Panc1 (cell line): Measurements from ENCODE around the gene SPINK1. TPM values are rescaled to one million over a fixed set of nuclear protein-coding genes. Genes with fewer than 3 reads are reported as not detected.
"Not testable (repeated sequence)": the region's sequence is repeated elsewhere in the genome, so short reads cannot be mapped to it uniquely, and the experiment has no call there.

ENCODE experiments used
- ATAC-seq: fragments of 200-7000 bp; cut with Tn5 transposase; 2 replicates; pipeline ENCODE4 v1.9.1; 2020; ENCODE audit warnings: mild to moderate bottlenecking, moderate library complexity
- BruUV-seq: library from RNA; stranded (reverse); fragments of 400-500 nt; replicated peaks from 2 replicates; lab custom pipeline; 2021; lab: Mats Ljungman, UMichigan
- CTCF ChIA-PET: fragments of 300-600 bp; sonication (Branson Sonifier 250); formaldehyde crosslinking; loops from one replicate; lab custom pipeline; 2022; ENCODE audit warnings: antibody characterized with exemption; lab: Charles Lee
- POLR2A ChIA-PET: fragments of 300-600 bp; sonication (Branson Sonifier 250); formaldehyde crosslinking; loops from one replicate; lab custom pipeline; 2022; ENCODE audit warnings: antibody characterized with exemption; lab: Charles Lee
- DNase-seq: peaks from one replicate; pipeline ENCODE4 v3.0.0-alpha.2; 2010; ENCODE audit warnings: low read depth, low spot score
- H3K27ac ChIP-seq: 2 replicates; pipeline ENCODE4 v1.5.1; 2011; ENCODE audit warnings: mild to moderate bottlenecking, low read length, inconsistent platforms
- H3K27me3 ChIP-seq: fragments of 200-500 bp; sonication (Bioruptor generic); 2 replicates; pipeline ENCODE4 v1.6.0; 2014; ENCODE audit warnings: low read length, inconsistent platforms; ENCODE audit not compliant: control insufficient read depth, insufficient read depth
- H3K36me3 ChIP-seq: fragments of 200-500 bp; sonication (Bioruptor generic); 2 replicates; pipeline ENCODE4 v1.5.1; 2014; ENCODE audit warnings: inconsistent platforms, mild to moderate bottlenecking, low read length, moderate library complexity; ENCODE audit not compliant: control insufficient read depth, insufficient read depth
- H3K4me1 ChIP-seq: 2 replicates; pipeline ENCODE4 v1.5.1; 2011; ENCODE audit warnings: inconsistent platforms, mild to moderate bottlenecking, low read length, moderate library complexity; ENCODE audit not compliant: control insufficient read depth, insufficient read depth
- H3K4me3 ChIP-seq, 2 experiments: 2 replicates each; pipeline ENCODE4 v1.5.1; 2011 to 2012; ENCODE audit warnings: low read depth in 2 of 2, low read length in 2 of 2, mild to moderate bottlenecking in 2 of 2, inconsistent platforms in 1 of 2, moderate library complexity in 1 of 2
- H3K9me3 ChIP-seq: fragments of 200-500 bp; sonication (Bioruptor generic); 2 replicates; pipeline ENCODE4 v1.5.1; 2014; ENCODE audit warnings: low read depth, mild to moderate bottlenecking, inconsistent platforms, low read length, moderate library complexity; ENCODE audit not compliant: control insufficient read depth, insufficient read depth
- POLR2AphosphoS5 ChIP-seq: IDR thresholded peaks from 2 replicates; pipeline ENCODE4 v1.6.1; 2012; ENCODE audit warnings: mild to moderate bottlenecking, low read depth, low read length, moderate library complexity
- SIN3A ChIP-seq: IDR thresholded peaks from 2 replicates; pipeline ENCODE4 v1.6.1; 2012; ENCODE audit warnings: low read depth, mild to moderate bottlenecking, low read length, moderate library complexity, borderline replicate concordance; ENCODE audit not compliant: insufficient read depth
- TCF7L2 ChIP-seq: IDR thresholded peaks from 2 replicates; pipeline ENCODE4 v1.6.1; 2011; ENCODE audit warnings: mild to moderate bottlenecking, low read depth, low read length, inconsistent platforms
- in situ Hi-C: cut with HindIII; loops from 2 replicates; pipeline ENCODE4 v1.10.0; 2016; ENCODE audit warnings: low sequenced_read_pairs, low pct_unique_long_range_greater_than_20kb
- intact Hi-C: fragments of 100-400 bp; cut with micrococcal nuclease; formaldehyde crosslinking; loops from one replicate; pipeline ENCODE4 v1.10.0; 2022; ENCODE audit not compliant: unreplicated experiment
- total RNA-seq: library from RNA; stranded (reverse); gene quantifications from one replicate; pipeline ENCODE4 v1.2.1, GENCODE V29; 2021; ENCODE audit not compliant: unreplicated experiment
- TF ChIP-seq, protein P1 (sequence below): fragments of 450-650 bp; IDR thresholded peaks from 2 replicates; pipeline ENCODE4 v1.5.1; 2017; ENCODE audit warnings: mild to moderate bottlenecking
- TF ChIP-seq, protein P2 (sequence below), 2 experiments: IDR thresholded peaks; 2 replicates each; pipeline ENCODE4 v1.6.1; 2011 to 2012; ENCODE audit warnings: low read depth in 2 of 2, control low read depth in 1 of 2, low read length in 1 of 2, mild to moderate bottlenecking in 1 of 2, moderate library complexity in 1 of 2; ENCODE audit not compliant: insufficient read depth in 1 of 2

SPINK1 gene
- total RNA-seq, 1 experiment from 2014 or later, result 3.0 TPM

DNA sequence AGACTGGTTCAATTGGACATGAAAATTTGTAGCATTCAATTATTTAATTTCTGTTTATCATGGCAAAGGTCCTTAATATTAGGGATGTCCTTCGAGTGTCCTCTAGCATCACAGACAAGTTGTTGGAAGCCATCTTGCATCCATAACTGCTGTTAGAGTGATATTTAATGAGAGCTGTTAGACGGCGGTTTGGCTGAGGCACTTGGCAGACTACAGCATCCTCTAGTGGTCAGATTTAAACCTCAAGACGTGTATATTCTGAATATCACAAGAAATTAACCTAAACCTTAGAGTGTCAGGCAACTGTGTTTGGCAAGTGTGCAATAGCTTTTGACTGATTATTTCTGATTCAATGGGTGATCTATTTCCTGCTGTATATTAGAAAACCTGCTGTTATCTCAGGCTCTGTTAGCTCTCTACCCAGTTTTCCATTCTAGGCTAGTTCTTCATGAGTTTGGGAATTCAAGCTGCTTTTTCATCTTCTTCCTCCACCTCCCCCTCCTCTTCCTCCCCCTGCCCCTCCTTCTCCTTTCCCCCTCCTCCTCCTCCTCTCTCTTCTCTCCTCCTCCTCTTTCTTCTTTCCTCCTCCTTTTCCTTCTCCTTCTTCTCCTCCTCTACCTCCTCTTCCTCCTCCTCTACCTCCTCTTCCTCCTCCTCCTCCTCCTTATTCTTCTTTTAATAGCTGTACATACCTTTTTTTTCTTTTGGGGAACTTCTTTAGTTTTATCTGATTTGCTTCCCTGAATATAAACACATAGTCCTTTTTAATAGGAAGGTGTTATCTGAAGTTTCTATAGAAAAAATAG, 8.6 kb downstream of the SPINK1 start:
- CTCF ChIA-PET, result interaction anchor here (0.6 to 1.3 kb wide), 6 partner anchors 111 to 1094 kb away, joined by 3 to 12 read pairs (median 6); no protein-coding TSS in a partner anchor
- in situ Hi-C loops (no loop called here), intact Hi-C loops (loop anchor here (1.0 kb wide), 1 partner anchor 195 kb away; no protein-coding TSS in a partner anchor)
- Histone ChIP-seq H3K9me3 (no peaks in the 10 kb centered on the region), H3K36me3 (no peaks in the 10 kb centered on the region), H3K27me3 (no peaks in the 10 kb centered on the region), H3K27ac (no peak overlapping the region), H3K4me1 (no peaks in the 10 kb centered on the region), H3K4me3 (no peak overlapping the region)
- TF ChIP-seq, protein P1, sequence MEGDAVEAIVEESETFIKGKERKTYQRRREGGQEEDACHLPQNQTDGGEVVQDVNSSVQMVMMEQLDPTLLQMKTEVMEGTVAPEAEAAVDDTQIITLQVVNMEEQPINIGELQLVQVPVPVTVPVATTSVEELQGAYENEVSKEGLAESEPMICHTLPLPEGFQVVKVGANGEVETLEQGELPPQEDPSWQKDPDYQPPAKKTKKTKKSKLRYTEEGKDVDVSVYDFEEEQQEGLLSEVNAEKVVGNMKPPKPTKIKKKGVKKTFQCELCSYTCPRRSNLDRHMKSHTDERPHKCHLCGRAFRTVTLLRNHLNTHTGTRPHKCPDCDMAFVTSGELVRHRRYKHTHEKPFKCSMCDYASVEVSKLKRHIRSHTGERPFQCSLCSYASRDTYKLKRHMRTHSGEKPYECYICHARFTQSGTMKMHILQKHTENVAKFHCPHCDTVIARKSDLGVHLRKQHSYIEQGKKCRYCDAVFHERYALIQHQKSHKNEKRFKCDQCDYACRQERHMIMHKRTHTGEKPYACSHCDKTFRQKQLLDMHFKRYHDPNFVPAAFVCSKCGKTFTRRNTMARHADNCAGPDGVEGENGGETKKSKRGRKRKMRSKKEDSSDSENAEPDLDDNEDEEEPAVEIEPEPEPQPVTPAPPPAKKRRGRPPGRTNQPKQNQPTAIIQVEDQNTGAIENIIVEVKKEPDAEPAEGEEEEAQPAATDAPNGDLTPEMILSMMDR, result peak; percentile 92
- TF ChIP-seq SIN3A, result no peak
- ATAC-seq, result peak; percentile 78
- no TSS peak for BruUV-seq
- peak; percentile 61 for DNase-seq
- POLR2A ChIA-PET, result interaction anchor here (0.7 kb wide), 1 partner anchor 155 kb away, joined by 3 read pairs; no protein-coding TSS in a partner anchor

DNA sequence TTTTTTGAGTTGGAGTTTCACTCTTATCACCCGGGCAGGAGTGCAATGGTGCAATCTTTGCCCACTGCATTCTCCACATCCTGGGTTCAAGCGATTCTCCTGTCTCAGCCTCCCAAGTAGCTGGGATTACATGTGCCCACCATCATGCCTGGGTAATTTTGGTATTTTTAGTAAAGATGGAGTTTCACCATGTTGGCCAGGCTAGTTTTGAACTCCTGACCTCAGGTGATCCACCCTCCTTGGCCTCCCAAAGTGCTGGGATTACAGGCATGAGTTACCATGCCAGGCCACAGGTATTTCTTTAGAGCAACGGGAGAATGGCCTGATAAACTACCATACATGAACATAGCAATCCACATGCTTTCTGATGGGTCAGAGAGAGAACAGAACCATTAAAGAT, 9.2 kb downstream of the SPINK1 start:
- H3K4me3 ChIP-seq, in situ Hi-C loops, DNase-seq, H3K27me3 ChIP-seq, BruUV-seq, H3K36me3 ChIP-seq, H3K9me3 ChIP-seq, POLR2A ChIA-PET, ATAC-seq, H3K4me1 ChIP-seq, H3K27ac ChIP-seq: not testable (repeated sequence)
- intact Hi-C loops, result loop anchor here (1.0 kb wide), 1 partner anchor 194 kb away; no protein-coding TSS in a partner anchor
- CTCF ChIA-PET, result interaction anchor here (1.3 kb wide), 1 partner anchor 195 kb away, joined by 12 read pairs; no protein-coding TSS in a partner anchor

DNA sequence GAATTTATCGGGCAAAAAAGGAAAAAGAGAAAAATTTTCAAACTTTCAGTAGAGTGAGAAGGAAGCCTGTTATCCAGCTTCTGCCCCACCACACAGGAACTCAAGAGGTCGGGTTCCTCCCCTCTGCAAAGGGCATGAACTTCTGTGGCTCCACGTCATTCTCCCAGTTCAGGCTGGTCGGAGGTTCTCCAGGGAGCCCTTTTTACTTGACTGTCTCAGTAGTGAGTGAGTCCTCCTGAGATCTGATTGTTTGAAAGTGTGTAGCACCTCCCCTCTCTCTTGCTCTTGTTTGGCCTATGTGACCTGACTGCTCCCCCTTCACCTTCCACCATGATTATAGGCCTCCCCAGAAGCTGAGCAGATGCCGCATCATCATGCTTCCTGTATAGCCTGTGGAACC, 9.7 kb downstream of the SPINK1 start:
- no peaks in the 10 kb centered on the region for H3K4me1 ChIP-seq
- no peak for ATAC-seq
- intact Hi-C loops, result loop anchor here (1.0 kb wide), 1 partner anchor 193 kb away; no protein-coding TSS in a partner anchor
- ChIA-PET CTCF (no interaction called here), POLR2A (no interaction called here)
- TF ChIP-seq TCF7L2 (no peak), POLR2AphosphoS5 (no peak), SIN3A (no peak)
- TF ChIP-seq, protein P1, result no peak
- TF ChIP-seq, protein P2, sequence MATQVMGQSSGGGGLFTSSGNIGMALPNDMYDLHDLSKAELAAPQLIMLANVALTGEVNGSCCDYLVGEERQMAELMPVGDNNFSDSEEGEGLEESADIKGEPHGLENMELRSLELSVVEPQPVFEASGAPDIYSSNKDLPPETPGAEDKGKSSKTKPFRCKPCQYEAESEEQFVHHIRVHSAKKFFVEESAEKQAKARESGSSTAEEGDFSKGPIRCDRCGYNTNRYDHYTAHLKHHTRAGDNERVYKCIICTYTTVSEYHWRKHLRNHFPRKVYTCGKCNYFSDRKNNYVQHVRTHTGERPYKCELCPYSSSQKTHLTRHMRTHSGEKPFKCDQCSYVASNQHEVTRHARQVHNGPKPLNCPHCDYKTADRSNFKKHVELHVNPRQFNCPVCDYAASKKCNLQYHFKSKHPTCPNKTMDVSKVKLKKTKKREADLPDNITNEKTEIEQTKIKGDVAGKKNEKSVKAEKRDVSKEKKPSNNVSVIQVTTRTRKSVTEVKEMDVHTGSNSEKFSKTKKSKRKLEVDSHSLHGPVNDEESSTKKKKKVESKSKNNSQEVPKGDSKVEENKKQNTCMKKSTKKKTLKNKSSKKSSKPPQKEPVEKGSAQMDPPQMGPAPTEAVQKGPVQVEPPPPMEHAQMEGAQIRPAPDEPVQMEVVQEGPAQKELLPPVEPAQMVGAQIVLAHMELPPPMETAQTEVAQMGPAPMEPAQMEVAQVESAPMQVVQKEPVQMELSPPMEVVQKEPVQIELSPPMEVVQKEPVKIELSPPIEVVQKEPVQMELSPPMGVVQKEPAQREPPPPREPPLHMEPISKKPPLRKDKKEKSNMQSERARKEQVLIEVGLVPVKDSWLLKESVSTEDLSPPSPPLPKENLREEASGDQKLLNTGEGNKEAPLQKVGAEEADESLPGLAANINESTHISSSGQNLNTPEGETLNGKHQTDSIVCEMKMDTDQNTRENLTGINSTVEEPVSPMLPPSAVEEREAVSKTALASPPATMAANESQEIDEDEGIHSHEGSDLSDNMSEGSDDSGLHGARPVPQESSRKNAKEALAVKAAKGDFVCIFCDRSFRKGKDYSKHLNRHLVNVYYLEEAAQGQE (IDR thresholded peaks at IDR 0.05; ENCODE audit: insufficient read depth in 1 of 2, low read depth in 2 of 2, low read length in 1 of 2), result no peak
- no peak overlapping the region for H3K27ac ChIP-seq
- DNase-seq, result no peak
- in situ Hi-C loops, result no loop called here
- H3K4me3 ChIP-seq, result no peak overlapping the region
- H3K9me3 ChIP-seq, result no peaks in the 10 kb centered on the region
- BruUV-seq, result no TSS peak
- no peaks in the 10 kb centered on the region for H3K27me3 ChIP-seq
- H3K36me3 ChIP-seq, result no peaks in the 10 kb centered on the region
